ENCODE results near the gene CCDC57. TPM values are rescaled to one million over a fixed set of nuclear protein-coding genes. Genes with fewer than 3 reads are reported as not detected.

Gene CCDC57
- total RNA-seq, 4 donors from 2014 or later: 23.5 to 87.5 (median 48.3) TPM

DNA sequence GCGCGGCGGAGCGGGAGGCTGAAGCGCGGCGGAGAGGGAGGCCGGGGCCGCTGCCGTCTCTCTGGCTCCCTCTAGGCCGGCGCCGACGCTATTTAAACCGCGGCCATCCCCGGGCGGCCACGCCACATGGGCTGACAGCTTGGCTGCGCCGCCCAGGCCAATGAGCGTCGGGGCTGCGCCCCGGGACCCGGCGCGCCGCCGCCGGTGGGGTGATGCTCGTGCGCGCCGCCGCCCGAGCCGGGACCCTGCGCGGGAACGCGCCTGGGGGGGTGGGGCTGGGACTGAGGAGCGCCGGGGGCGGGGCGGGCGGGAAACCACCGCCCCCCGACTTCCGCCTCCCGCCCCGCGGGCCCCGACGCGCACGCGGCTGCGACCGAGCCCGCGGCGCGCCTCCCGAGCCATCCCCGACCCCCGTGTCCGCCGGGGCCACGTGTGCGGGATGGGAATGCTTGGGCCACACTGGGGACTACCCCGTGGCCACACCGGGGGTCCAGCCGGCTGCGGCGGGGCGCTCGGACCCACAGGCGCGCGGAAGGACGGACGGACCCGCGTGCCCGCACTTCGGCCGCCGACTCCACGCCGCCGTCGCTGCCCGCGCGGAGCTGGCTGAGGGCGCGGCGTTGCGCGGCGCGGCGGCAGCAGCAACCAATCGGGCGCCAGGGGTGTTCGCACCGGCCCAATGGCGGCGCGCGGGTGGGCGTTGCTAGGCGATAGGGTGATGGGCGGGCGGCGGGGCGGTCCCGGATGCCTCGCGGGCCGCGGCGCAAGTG is 114.3 kb downstream of the CCDC57 start, which contains the start of gene FASN:
Gene FASN (minus strand): TSS at position 68 of the 770 bp plus-strand sequence. CDS start 1,791 bp downstream, outside the sequence.
- H3K4me3 ChIP-seq: peak within 1 kb of the TSS; percentile 55 to 93 (median 91)
- intact Hi-C loops (cut with DNase I; ENCODE audit: low total_unique reads) (no loop called here), in situ Hi-C loops (cut with MboI; ENCODE audit: low pct_ligation_motif_present in 1 of 4, low pct_unique_long_range_greater_than_20kb in 1 of 4, low sequenced_read_pairs in 3 of 4) (no loop called here)
- H3K4me1 ChIP-seq: peaks cover 21 to 41% (median 37%) of the 10 kb centered on the region in 4 donors
- peaks cover 0 to 14% (median 3%) of the 10 kb centered on the region in 4 donors for H3K36me3 ChIP-seq
- peak; percentile 97 for DNase-seq
- WGBS, 2 donors (ENCODE audit: low coverage in 1 of 2): 0% methylated on average over 66 of the region's 124 CpGs; no CpG with 5 or more reads in 1 of the 2 donors
- H3K9me3 ChIP-seq: no peaks in the 10 kb centered on the region
- no peaks in the 10 kb centered on the region for H3K27me3 ChIP-seq
- peak within 1 kb of the TSS; percentile 96 to 99 (median 97) for H3K27ac ChIP-seq
- TF ChIP-seq POLR2AphosphoS5 (IDR thresholded peaks at IDR 0.05): peak; percentile 78 to 90 (median 85)
- peak; percentile 92 for TF ChIP-seq POLR2A (IDR thresholded peaks at IDR 0.05)
- TF ChIP-seq EP300 (IDR thresholded peaks at IDR 0.05; ENCODE audit: low read depth): no peak
- TF ChIP-seq, protein P1, sequence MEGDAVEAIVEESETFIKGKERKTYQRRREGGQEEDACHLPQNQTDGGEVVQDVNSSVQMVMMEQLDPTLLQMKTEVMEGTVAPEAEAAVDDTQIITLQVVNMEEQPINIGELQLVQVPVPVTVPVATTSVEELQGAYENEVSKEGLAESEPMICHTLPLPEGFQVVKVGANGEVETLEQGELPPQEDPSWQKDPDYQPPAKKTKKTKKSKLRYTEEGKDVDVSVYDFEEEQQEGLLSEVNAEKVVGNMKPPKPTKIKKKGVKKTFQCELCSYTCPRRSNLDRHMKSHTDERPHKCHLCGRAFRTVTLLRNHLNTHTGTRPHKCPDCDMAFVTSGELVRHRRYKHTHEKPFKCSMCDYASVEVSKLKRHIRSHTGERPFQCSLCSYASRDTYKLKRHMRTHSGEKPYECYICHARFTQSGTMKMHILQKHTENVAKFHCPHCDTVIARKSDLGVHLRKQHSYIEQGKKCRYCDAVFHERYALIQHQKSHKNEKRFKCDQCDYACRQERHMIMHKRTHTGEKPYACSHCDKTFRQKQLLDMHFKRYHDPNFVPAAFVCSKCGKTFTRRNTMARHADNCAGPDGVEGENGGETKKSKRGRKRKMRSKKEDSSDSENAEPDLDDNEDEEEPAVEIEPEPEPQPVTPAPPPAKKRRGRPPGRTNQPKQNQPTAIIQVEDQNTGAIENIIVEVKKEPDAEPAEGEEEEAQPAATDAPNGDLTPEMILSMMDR (IDR thresholded peaks at IDR 0.05): peak in 2 of 5 experiments; percentile 18 to 36

DNA sequence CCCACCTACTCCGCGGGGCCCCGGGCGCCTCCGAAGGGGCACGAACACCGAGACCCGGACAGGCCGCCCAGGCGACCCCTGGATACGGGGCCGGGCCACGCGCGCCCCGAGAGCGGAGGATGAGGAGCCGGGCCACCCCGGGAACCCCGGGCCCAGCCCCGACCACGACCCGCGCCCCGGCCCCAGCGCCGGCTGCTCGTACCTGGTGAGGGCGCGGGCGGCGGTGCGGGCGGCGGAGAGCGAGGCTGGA is 114.8 kb downstream of the CCDC57 start:
- Histone ChIP-seq H3K27ac (peak overlapping the region; percentile 96 to 99 (median 97)), H3K4me1 (peaks cover 21 to 40% (median 37%) of the 10 kb centered on the region in 4 donors), H3K27me3 (no peaks in the 10 kb centered on the region), H3K9me3 (no peaks in the 10 kb centered on the region), H3K36me3 (peaks cover 0 to 19% (median 6%) of the 10 kb centered on the region in 4 donors), H3K4me3 (peak overlapping the region; percentile 55 to 93 (median 91))
- intact Hi-C loops (cut with DNase I; ENCODE audit: low total_unique reads): no loop called here
- WGBS, 2 donors (ENCODE audit: low coverage in 1 of 2): 0% methylated on average over 9 of the region's 36 CpGs; no CpG with 5 or more reads in 1 of the 2 donors
- TF ChIP-seq POLR2AphosphoS5 (IDR thresholded peaks at IDR 0.05): no peak
- TF ChIP-seq EP300 (IDR thresholded peaks at IDR 0.05; ENCODE audit: low read depth): no peak
- TF ChIP-seq, protein P1 (IDR thresholded peaks at IDR 0.05): no peak
- TF ChIP-seq POLR2A (IDR thresholded peaks at IDR 0.05): no peak
- in situ Hi-C loops (cut with MboI; ENCODE audit: low pct_ligation_motif_present in 1 of 4, low pct_unique_long_range_greater_than_20kb in 1 of 4, low sequenced_read_pairs in 3 of 4): no loop called here
- no peak for DNase-seq

DNA sequence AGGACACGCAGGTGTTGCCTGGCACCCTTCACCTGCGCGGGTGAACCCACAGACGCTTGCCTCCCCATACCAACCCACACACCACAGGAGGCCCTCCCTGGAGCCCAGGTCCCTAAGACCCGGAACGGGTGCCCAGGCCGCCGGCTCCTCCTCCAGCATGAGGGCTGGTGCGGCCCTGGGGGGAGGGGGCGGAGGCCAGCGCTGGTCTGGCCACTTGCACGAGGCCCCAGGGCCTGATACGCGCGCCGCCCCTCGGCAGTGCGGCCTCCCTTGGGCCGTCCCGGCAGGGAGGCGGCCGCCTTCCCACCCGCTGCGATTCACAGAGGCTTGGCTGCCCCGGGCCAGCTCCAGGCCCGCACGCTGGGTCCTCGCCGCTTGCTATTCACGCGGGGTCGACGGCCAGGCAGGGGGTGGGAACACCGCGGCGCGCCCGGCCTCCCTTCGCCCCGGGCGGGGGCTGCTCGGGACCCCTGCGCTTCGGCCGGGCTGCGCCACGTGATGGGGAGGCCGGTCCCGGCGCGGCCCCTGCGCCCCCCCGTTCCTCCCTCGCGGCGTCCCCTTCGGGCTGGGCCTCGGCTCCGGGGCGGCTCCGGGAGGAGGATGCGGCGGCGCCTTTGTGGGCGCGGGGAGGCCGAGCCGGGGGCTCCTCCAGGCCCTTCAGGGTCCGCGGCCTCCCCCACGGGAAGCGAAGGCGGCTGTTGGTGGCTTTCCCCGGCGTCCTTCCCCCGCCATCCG is 115.3 kb downstream of the CCDC57 start:
- in situ Hi-C loops (cut with MboI; ENCODE audit: low pct_ligation_motif_present in 1 of 4, low pct_unique_long_range_greater_than_20kb in 1 of 4, low sequenced_read_pairs in 3 of 4) (no loop called here), intact Hi-C loops (cut with DNase I; ENCODE audit: low total_unique reads) (no loop called here)
- Histone ChIP-seq H3K27me3 (no peaks in the 10 kb centered on the region), H3K9me3 (no peaks in the 10 kb centered on the region), H3K4me3 (peak overlapping the region; percentile 55 to 93 (median 91)), H3K4me1 (peaks cover 21 to 40% (median 37%) of the 10 kb centered on the region in 4 donors), H3K36me3 (peaks cover 0 to 24% (median 8%) of the 10 kb centered on the region in 4 donors), H3K27ac (peak overlapping the region; percentile 96 to 99 (median 97))
- peak; percentile 48 for DNase-seq
- 14% methylated on average over 2 of the region's 77 CpGs; no CpG with 5 or more reads in 1 of the 2 donors for WGBS, 2 donors (ENCODE audit: low coverage in 1 of 2)
- TF ChIP-seq POLR2AphosphoS5 (IDR thresholded peaks at IDR 0.05): peak in 1 of 3 donors; percentile 37
- TF ChIP-seq, protein P1 (IDR thresholded peaks at IDR 0.05): no peak
- TF ChIP-seq POLR2A (IDR thresholded peaks at IDR 0.05): peak; percentile 53
- no peak for TF ChIP-seq EP300 (IDR thresholded peaks at IDR 0.05; ENCODE audit: low read depth)

DNA sequence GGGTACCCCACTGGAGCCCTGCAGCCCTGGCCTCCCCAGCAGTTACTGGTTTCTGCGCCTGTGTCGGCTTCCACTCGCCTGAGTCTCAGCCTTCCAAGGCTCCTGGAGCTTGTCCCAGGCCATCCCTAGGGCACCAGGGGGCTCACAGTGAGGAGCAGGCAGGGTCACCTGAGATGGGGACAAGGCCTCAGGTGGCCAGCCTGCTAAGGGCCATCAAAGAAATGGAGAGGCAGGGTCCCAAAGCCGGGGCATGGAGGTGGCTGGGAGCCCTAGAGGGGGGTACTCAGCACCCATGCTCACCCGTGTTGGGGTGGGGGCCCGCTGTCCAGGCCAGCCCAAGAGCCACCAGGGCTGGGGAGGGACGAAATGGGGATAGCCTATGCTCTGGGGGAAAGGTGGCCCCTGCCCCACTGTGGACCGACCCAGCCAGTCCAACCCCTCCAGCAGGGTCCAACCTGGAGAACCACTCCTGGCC is 115.9 kb downstream of the CCDC57 start:
- in situ Hi-C loops (cut with MboI; ENCODE audit: low pct_ligation_motif_present in 1 of 4, low pct_unique_long_range_greater_than_20kb in 1 of 4, low sequenced_read_pairs in 3 of 4): no loop called here
- H3K4me1 ChIP-seq: peaks cover 21 to 38% (median 36%) of the 10 kb centered on the region in 4 donors
- no peak for TF ChIP-seq EP300 (IDR thresholded peaks at IDR 0.05; ENCODE audit: low read depth)
- TF ChIP-seq POLR2A (IDR thresholded peaks at IDR 0.05): no peak
- TF ChIP-seq, protein P1 (IDR thresholded peaks at IDR 0.05): no peak
- no peak for TF ChIP-seq POLR2AphosphoS5 (IDR thresholded peaks at IDR 0.05)
- no peaks in the 10 kb centered on the region for H3K9me3 ChIP-seq
- peak overlapping the region; percentile 55 to 93 (median 91) for H3K4me3 ChIP-seq
- H3K27ac ChIP-seq: peak overlapping the region; percentile 96 to 99 (median 97)
- no peak for DNase-seq
- intact Hi-C loops (cut with DNase I; ENCODE audit: low total_unique reads): no loop called here
- 58% methylated on average over 5 of the region's 8 CpGs; no CpG with 5 or more reads in 1 of the 2 donors for WGBS, 2 donors (ENCODE audit: low coverage in 1 of 2)
- no peaks in the 10 kb centered on the region for H3K27me3 ChIP-seq
- H3K36me3 ChIP-seq: peaks cover 0 to 30% (median 11%) of the 10 kb centered on the region in 4 donors

Data from transverse colon (tissue), 4 donors.